Keratinocyte (primary cell): ENCODE data around the gene CHRNA7. TPM values are rescaled to one million over a fixed set of nuclear protein-coding genes. Genes with fewer than 3 reads are reported as not detected.

Source experiments
- DNase-seq: peaks from one replicate; pipeline ENCODE4 v3.0.0-alpha.2; 2011; ENCODE audit warnings: low read depth, missing footprints, low spot score
- FAIRE-seq: peaks from 2 replicates; lab custom pipeline; 2011; peaks lifted over from hg19 to GRCh38; lab: Jason Lieb, UNC
- H2AFZ ChIP-seq: 2 replicates; pipeline ENCODE4 v1.6.0; 2012; ENCODE audit warnings: low read length, control low read depth, inconsistent platforms; ENCODE audit not compliant: control insufficient read depth
- H3K27ac ChIP-seq: 2 replicates; pipeline ENCODE4 v1.5.1; 2011; ENCODE audit warnings: low read length; ENCODE audit not compliant: control insufficient read depth, insufficient read depth
- H3K27me3 ChIP-seq: 3 replicates; pipeline ENCODE4 v1.6.0; 2011; ENCODE audit warnings: low read length; ENCODE audit not compliant: control insufficient read depth, insufficient read depth; ENCODE audit errors: extremely low read depth
- H3K36me3 ChIP-seq, 2 experiments: 2 replicates in 1 of 2; 3 replicates in 1 of 2; pipeline ENCODE4 v1.5.1; 2011; ENCODE audit warnings: low read length in 2 of 2, mild to moderate bottlenecking in 1 of 2; ENCODE audit not compliant: control insufficient read depth in 2 of 2, insufficient read depth in 2 of 2; ENCODE audit errors: extremely low read depth in 1 of 2
- H3K4me1 ChIP-seq: 3 replicates; pipeline ENCODE4 v1.5.1; 2011; ENCODE audit warnings: low read length; ENCODE audit not compliant: control insufficient read depth, insufficient read depth; ENCODE audit errors: extremely low read depth
- H3K4me2 ChIP-seq: 3 replicates; pipeline ENCODE4 v1.6.0; 2011; ENCODE audit warnings: low read depth, low read length; ENCODE audit not compliant: control insufficient read depth, insufficient read depth; ENCODE audit errors: extremely low read depth
- H3K4me3 ChIP-seq, 3 experiments: fragments of 200-600 bp in 1 of 3; sonication (generic) in 1 of 3; 2 replicates in 2 of 3; 3 replicates in 1 of 3; pipeline ENCODE4 v1.5.1; 2011 to 2016; ENCODE audit warnings: low read length in 3 of 3, mild to moderate bottlenecking in 3 of 3, control low read depth in 2 of 3, inconsistent platforms in 1 of 3, low read depth in 1 of 3, mixed read lengths in 1 of 3, mixed run types in 1 of 3, moderate library complexity in 1 of 3; ENCODE audit not compliant: control insufficient read depth in 2 of 3, insufficient read depth in 2 of 3; ENCODE audit errors: extremely low read depth in 1 of 3
- H3K79me2 ChIP-seq: 2 replicates; pipeline ENCODE4 v1.6.0; 2012; ENCODE audit warnings: low read length; ENCODE audit not compliant: control insufficient read depth, insufficient read depth
- H3K9ac ChIP-seq: 3 replicates; pipeline ENCODE4 v1.6.0; 2011; ENCODE audit warnings: low read length; ENCODE audit not compliant: control insufficient read depth, insufficient read depth; ENCODE audit errors: extremely low read depth
- H3K9me1 ChIP-seq: 3 replicates; pipeline ENCODE4 v1.6.0; 2011; ENCODE audit warnings: low read length; ENCODE audit not compliant: control insufficient read depth, insufficient read depth; ENCODE audit errors: extremely low read depth
- H3K9me3 ChIP-seq: 2 replicates; pipeline ENCODE4 v1.5.1; 2012; ENCODE audit warnings: low read depth, low read length; ENCODE audit not compliant: control insufficient read depth
- H4K20me1 ChIP-seq: 3 replicates; pipeline ENCODE4 v1.6.0; 2011; ENCODE audit warnings: low read length; ENCODE audit not compliant: control insufficient read depth, insufficient read depth; ENCODE audit errors: extremely low read depth
- EZH2 ChIP-seq: IDR thresholded peaks from one replicate; pipeline ENCODE4 v1.6.1; 2012; ENCODE audit warnings: inconsistent platforms, mild to moderate bottlenecking, low read length, moderate library complexity
- dilution Hi-C: fragments of 300-500 bp; cut with MboI; formaldehyde crosslinking; loops from one replicate; pipeline ENCODE4 v1.7.0; 2020; ENCODE audit warnings: low sequenced_read_pairs; ENCODE audit not compliant: extremely low pct_ligation_motif_present
- polyA plus RNA-seq, 5 experiments: library from polyadenylated mRNA; depleted of rRNA in 3 of 5; stranded (reverse) in 3 of 5; stranded (forward) in 1 of 5; unstranded in 1 of 5; fragments of >200 nt; gene quantifications; 1 replicate in 1 of 5; 2 replicates in 3 of 5; 3 replicates in 1 of 5; pipeline versions ENCODE4 v1.2.1 to v1.2.3, GENCODE V29; 2011 to 2012; ENCODE audit warnings: missing spikeins in 2 of 5, low read depth in 1 of 5, low replicate concordance in 1 of 5
- TF ChIP-seq, protein P1 (sequence below), 3 experiments: IDR thresholded peaks in 1 of 3; conservative IDR thresholded peaks in 1 of 3; optimal IDR thresholded peaks in 1 of 3; 2 replicates in 2 of 3; 3 replicates in 1 of 3; pipeline versions ENCODE3 to v1.5.1; 2011; ENCODE audit warnings: low read length in 3 of 3, mild to moderate bottlenecking in 3 of 3, moderate library complexity in 2 of 3, control low read depth in 1 of 3, inconsistent platforms in 1 of 3; ENCODE audit not compliant: insufficient read depth in 2 of 3; ENCODE audit errors: extremely low read depth in 1 of 3

CHRNA7 gene
- polyA plus RNA-seq, 1 donor (not counting 4 experiments of a cell fraction or from before 2014, with no cell fraction given), result 0.93 TPM

DNA sequence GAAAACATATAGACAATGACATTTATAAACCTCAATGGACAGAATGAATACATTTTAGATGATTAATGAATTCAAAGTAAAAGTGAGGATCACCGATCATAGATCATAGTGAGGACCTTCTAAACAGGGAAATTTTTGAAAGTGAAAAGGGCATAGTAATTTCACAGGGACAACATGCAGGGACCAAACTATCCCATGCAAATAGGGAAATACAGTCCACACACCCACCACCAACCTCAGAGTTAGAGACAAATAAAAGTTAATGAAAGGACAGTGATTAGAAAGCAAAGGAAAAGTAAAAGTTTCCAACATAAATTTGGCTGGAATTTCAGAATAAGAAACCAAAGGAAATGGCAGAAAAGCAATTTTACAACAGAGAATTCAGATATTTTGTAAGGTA, 15.4 kb upstream of the CHRNA7 start:
- dilution Hi-C loops, result no loop called here

GRCh38 chr15:32020156-32020555, 10.2 kb upstream of the CHRNA7 start:
- H3K4me2 ChIP-seq, result no peak overlapping the region
- H3K79me2 ChIP-seq, result no peaks in the 10 kb centered on the region
- no peak overlapping the region for H3K9ac ChIP-seq
- no peaks in the 10 kb centered on the region for H3K9me3 ChIP-seq
- no peaks in the 10 kb centered on the region for H3K4me1 ChIP-seq
- no peaks in the 10 kb centered on the region for H3K36me3 ChIP-seq
- no peaks in the 10 kb centered on the region for H4K20me1 ChIP-seq
- no peak overlapping the region for H3K4me3 ChIP-seq
- FAIRE-seq (no peak), DNase-seq (no peak)
- TF ChIP-seq, protein P1, sequence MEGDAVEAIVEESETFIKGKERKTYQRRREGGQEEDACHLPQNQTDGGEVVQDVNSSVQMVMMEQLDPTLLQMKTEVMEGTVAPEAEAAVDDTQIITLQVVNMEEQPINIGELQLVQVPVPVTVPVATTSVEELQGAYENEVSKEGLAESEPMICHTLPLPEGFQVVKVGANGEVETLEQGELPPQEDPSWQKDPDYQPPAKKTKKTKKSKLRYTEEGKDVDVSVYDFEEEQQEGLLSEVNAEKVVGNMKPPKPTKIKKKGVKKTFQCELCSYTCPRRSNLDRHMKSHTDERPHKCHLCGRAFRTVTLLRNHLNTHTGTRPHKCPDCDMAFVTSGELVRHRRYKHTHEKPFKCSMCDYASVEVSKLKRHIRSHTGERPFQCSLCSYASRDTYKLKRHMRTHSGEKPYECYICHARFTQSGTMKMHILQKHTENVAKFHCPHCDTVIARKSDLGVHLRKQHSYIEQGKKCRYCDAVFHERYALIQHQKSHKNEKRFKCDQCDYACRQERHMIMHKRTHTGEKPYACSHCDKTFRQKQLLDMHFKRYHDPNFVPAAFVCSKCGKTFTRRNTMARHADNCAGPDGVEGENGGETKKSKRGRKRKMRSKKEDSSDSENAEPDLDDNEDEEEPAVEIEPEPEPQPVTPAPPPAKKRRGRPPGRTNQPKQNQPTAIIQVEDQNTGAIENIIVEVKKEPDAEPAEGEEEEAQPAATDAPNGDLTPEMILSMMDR (optimal IDR thresholded peaks at IDR 0.05 in 1 of 3, IDR thresholded peaks at IDR 0.05 in 1 of 3, conservative IDR thresholded peaks at IDR 0.05 in 1 of 3; ENCODE audit: extremely low read depth in 1 of 3, insufficient read depth in 2 of 3, low read length in 3 of 3), result no peak
- H3K27me3 ChIP-seq, result no peaks in the 10 kb centered on the region
- no peak overlapping the region for H3K27ac ChIP-seq
- no peaks in the 10 kb centered on the region for H3K9me1 ChIP-seq
- dilution Hi-C loops, result no loop called here
- no peak overlapping the region for H2AFZ ChIP-seq

More for the DNA sequence above, 15.4 kb upstream of the CHRNA7 start:
- Histone ChIP-seq H3K79me2 (no peaks in the 10 kb centered on the region), H3K9ac (no peak overlapping the region), H3K4me3 (no peak overlapping the region), H3K9me3 (no peaks in the 10 kb centered on the region), H3K9me1 (no peaks in the 10 kb centered on the region), H3K4me2 (no peak overlapping the region), H3K36me3 (no peaks in the 10 kb centered on the region), H3K27me3 (no peaks in the 10 kb centered on the region), H3K27ac (no peak overlapping the region), H2AFZ (no peak overlapping the region), H4K20me1 (no peaks in the 10 kb centered on the region), H3K4me1 (no peaks in the 10 kb centered on the region)
- FAIRE-seq, result no peak
- TF ChIP-seq EZH2, result no peak
- TF ChIP-seq, protein P1 (optimal IDR thresholded peaks at IDR 0.05 in 1 of 3, IDR thresholded peaks at IDR 0.05 in 1 of 3, conservative IDR thresholded peaks at IDR 0.05 in 1 of 3; ENCODE audit: extremely low read depth in 1 of 3, insufficient read depth in 2 of 3, low read length in 3 of 3), result no peak
- no peak for DNase-seq
